ENCODE results near the gene TAOK1. TPM values are rescaled to one million over a fixed set of nuclear protein-coding genes. Genes with fewer than 3 reads are reported as not detected.

Gene TAOK1
- total and polyA plus RNA-seq, 8 donors, result 5.4 to 31.8 (median 16.8) TPM

DNA sequence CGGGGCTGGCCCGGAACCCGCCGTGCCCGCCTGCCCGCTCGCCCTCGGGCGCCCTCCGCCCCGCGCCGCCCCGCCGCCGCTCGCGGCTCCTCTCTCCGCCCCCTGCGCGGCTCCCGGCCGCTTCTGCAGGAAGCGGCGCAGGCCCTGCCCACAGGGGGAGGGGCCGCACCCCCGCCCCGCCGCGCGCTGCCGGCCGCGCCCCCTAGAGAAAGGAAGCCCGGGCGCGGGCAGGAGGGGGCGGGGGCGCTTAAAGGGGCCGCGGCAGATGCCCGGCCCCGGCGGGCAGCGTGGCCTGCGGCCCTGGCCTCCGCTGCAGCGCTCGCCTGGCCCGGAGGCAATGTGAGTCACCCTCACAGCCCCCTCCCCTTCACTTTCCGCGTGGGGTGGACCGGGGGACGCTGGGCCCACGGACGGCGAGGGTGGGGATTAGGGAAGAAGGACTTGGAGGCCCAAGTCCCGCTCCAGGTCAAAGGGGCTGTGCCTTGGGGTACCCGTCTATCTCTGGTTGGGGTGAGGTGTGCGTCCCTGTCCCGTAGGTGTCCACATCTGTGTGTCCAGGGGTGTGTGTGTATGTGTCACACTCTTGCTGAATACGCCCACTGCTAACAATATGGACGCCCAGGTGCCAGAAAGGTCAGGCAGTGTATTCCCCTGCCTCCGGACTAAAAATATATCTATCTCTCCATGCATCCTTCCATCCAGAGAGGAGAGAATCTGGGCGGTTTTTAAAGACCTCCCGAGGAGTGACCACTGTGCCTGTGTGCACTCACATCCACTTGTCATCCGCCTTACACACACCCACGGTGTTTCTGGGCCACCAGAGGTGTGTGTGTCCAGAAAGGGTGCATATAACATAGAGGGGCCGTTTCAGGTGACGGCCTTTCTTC lies 199.6 kb downstream of the TAOK1 start, which contains the start of gene GIT1:
GIT1 (minus strand) TSS at position 125 of the 887 bp plus-strand sequence. CDS start 270 bp downstream, outside the sequence.
- FAIRE-seq (no peak), DNase-seq (peak; percentile 83 to 95 (median 88)), ATAC-seq (peak; percentile 83 to 89 (median 87))
- intact Hi-C loops (cut with DNase I), result no loop called here
- Histone ChIP-seq H3K27ac (peak within 1 kb of the TSS; percentile 38 to 70 (median 48)), H3K4me3 (peak within 1 kb of the TSS; percentile 58 to 83 (median 78)), H3K27me3 (no peaks in the 10 kb centered on the region), H3K36me3 (no peaks in the 10 kb centered on the region), H3K4me1 (peaks cover 15 to 29% (median 20%) of the 10 kb centered on the region in 3 donors), H3K9me3 (no peaks in the 10 kb centered on the region)
- 4 to 11% methylated on average over 24 to 70 of the region's 70 CpGs for WGBS, 2 donors
- TF ChIP-seq, protein P1, sequence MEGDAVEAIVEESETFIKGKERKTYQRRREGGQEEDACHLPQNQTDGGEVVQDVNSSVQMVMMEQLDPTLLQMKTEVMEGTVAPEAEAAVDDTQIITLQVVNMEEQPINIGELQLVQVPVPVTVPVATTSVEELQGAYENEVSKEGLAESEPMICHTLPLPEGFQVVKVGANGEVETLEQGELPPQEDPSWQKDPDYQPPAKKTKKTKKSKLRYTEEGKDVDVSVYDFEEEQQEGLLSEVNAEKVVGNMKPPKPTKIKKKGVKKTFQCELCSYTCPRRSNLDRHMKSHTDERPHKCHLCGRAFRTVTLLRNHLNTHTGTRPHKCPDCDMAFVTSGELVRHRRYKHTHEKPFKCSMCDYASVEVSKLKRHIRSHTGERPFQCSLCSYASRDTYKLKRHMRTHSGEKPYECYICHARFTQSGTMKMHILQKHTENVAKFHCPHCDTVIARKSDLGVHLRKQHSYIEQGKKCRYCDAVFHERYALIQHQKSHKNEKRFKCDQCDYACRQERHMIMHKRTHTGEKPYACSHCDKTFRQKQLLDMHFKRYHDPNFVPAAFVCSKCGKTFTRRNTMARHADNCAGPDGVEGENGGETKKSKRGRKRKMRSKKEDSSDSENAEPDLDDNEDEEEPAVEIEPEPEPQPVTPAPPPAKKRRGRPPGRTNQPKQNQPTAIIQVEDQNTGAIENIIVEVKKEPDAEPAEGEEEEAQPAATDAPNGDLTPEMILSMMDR (IDR thresholded peaks at IDR 0.05), result no peak

DNA sequence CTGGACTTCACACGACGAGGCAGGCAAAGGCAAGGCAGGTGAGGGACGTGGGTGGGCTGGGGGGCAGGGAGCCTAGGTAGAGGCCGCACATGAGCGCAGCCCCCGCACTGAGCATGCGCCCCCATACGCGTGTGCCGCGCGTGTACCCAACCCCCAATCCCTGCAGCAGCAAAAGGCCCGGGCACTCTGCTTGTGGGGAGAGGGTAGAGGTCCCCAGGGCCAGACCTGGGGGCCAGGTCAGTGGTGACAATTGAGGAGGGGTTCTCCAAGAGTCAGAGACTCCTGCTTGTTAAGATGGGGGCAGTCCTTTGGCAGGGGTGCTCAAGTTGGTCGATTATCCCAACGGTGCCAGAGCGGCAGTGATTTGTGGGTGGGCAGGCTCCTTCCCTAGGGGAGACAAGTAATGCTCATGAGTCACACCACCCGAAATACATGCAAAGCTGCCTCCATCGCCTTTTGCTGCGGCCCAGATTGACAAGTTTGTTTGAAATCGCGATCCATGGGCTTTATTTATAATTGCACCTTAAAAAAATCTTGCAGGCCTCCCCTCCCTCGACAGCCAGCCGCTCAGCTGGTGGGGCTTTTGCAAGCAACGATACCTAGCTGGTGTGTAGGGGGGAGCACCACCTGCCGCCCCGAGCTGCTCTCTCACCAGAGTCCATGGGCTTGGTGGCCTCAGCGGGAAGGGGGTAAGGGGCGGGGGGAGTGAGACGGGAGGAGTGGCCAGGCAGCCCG lies 200.4 kb downstream of the TAOK1 start:
- peak in 1 of 4 donors; percentile 1 for ATAC-seq
- H3K4me3 ChIP-seq, result peak overlapping the region in 2 of 4 donors; percentile 64 to 83
- H3K9me3 ChIP-seq, result no peaks in the 10 kb centered on the region
- H3K27me3 ChIP-seq, result no peaks in the 10 kb centered on the region
- TF ChIP-seq, protein P1 (IDR thresholded peaks at IDR 0.05), result no peak
- intact Hi-C loops (cut with DNase I), result no loop called here
- 47 to 48% methylated on average over 30 of the region's 30 CpGs for WGBS, 2 donors
- peak overlapping the region in 3 of 4 donors; percentile 24 to 55 (median 48) for H3K27ac ChIP-seq
- FAIRE-seq, result no peak
- peaks cover 15 to 29% (median 20%) of the 10 kb centered on the region in 3 donors for H3K4me1 ChIP-seq
- no peaks in the 10 kb centered on the region for H3K36me3 ChIP-seq
- DNase-seq, result peak in 5 of 6 donors; percentile 18 to 72 (median 43)

DNA sequence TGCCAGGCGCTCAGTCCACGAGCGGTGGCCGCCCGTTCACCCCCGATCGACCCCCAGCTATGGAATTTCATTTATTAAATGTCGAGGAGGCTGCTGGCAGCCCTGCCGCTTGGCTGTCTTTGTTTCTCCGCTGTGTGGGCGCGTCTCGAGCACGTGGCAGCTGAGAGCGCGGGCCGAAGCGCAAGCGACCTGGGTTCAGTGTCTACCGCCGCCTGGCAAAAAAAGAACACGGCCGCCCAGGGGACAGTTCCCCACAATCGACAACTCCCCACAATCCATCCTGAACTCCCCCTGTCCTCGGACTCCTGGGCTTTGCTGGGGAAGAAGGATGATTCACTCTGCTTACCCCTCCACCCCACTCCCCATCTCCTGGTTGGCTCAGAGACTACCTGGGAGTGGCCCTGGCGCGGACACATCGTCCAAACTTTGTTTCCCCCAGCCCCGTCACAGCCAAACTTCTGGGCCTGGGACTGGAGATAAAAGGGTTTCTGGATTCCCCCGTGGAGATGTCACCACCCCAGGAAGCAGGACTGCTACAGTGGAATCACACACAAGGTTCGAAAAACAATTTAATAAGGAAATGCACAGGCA lies 201.1 kb downstream of the TAOK1 start:
- H3K9me3 ChIP-seq, result no peaks in the 10 kb centered on the region
- TF ChIP-seq, protein P1 (IDR thresholded peaks at IDR 0.05), result no peak
- H3K36me3 ChIP-seq, result no peaks in the 10 kb centered on the region
- H3K4me1 ChIP-seq, result peaks cover 15 to 29% (median 20%) of the 10 kb centered on the region in 3 donors
- 27 to 31% methylated on average over 31 of the region's 31 CpGs for WGBS, 2 donors
- FAIRE-seq, result no peak
- no peaks in the 10 kb centered on the region for H3K27me3 ChIP-seq
- DNase-seq, result peak in 3 of 6 donors; percentile 35 to 66 (median 51)
- peak overlapping the region in 2 of 4 donors; percentile 10 to 20 for H3K4me3 ChIP-seq
- peak in 2 of 4 donors; percentile 1 to 13 for ATAC-seq
- H3K27ac ChIP-seq, result peak overlapping the region in 2 of 4 donors; percentile 33 to 48
- intact Hi-C loops (cut with DNase I), result no loop called here

DNA sequence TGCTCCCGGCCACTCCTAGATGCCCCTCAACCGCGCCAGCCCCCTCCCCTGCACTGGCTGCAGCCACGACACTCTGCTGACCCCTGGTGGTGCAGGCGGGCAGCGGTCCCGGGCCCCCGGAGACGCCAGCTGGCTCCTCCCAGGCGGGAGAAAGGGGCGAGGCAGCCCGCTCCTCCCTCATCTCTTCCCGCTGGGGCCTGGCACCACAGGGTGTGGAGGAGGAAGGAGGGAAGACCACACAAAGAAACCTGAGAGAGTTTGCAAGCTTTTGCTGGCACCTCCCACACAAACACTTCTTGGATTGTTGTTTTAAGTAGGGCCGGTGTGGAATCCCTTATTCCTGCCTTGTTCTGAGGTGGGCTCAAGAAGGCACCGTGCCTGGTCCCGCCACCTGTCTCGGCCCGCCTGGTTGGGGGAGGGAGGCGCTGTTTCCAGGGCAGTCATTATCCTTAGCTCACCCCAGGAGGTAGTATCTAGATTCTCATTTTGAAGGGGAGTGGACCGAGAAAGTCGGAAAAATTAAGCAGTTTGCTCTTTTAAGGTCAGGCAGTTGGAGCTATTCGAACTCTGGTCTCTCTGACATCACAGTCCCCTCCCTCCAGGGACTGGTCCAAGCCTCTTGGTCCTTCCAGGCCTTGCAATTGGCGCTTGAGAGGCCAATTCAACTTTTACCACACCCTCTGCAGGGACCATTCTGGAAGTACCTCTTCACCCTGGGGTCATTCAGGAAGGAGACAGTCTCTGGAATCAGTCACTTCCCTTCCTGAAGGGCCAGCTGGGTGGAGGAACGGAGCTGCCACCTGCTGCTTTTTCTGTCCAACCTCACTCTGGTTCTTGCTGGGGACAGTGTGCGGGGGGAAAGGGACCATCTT lies 201.8 kb downstream of the TAOK1 start:
- no peak for FAIRE-seq
- no peaks in the 10 kb centered on the region for H3K36me3 ChIP-seq
- peak overlapping the region in 3 of 4 donors; percentile 16 to 48 (median 33) for H3K27ac ChIP-seq
- peak; percentile 67 to 86 (median 80) for ATAC-seq
- H3K9me3 ChIP-seq, result no peaks in the 10 kb centered on the region
- H3K4me3 ChIP-seq, result peak overlapping the region in 2 of 4 donors; percentile 10 to 20
- WGBS, 2 donors, result 14 to 18% methylated on average over 25 of the region's 25 CpGs
- DNase-seq, result peak; percentile 84 to 97 (median 90)
- H3K4me1 ChIP-seq, result peaks cover 15 to 29% (median 20%) of the 10 kb centered on the region in 3 donors
- TF ChIP-seq, protein P1 (IDR thresholded peaks at IDR 0.05), result peak; percentile 90 to 98 (median 95)
- no peaks in the 10 kb centered on the region for H3K27me3 ChIP-seq
- intact Hi-C loops (cut with DNase I), result no loop called here

Measured in pancreas (tissue), 10 donors.